Activated T-helper 1 cell treated with anti-CD3 and anti-CD28 coated beads, Interleukin-12 subunit alpha, Interleukin-12 subunit beta, Interleukin-2, Interleukin-4 antibody, amounts not matched to agents 30 ng/mL and 10 ng/mL and 1 ng/mL, durations not matched to agents 14 hours and 24 hours and 36 hours (primary cell): Measurements from ENCODE around the gene SENP8. TPM values are rescaled to one million over a fixed set of nuclear protein-coding genes. Genes with fewer than 3 reads are reported as not detected.

ENCODE experiments used
- DNase-seq: peaks from one replicate; pipeline ENCODE4 v3.0.0; 2021; ENCODE audit warnings: low spot score
- H3K27ac Mint-ChIP-seq: one replicate; pipeline ENCODE4 v1.8.0; 2021; ENCODE audit warnings: mild to moderate bottlenecking, mixed read lengths
- H3K27me3 Mint-ChIP-seq: one replicate; pipeline ENCODE4 v1.8.0; 2022; ENCODE audit warnings: mild to moderate bottlenecking, moderate library complexity, mixed read lengths; ENCODE audit not compliant: insufficient read depth
- H3K36me3 Mint-ChIP-seq: one replicate; pipeline ENCODE4 v1.8.0; 2021; ENCODE audit warnings: low read depth, mixed read lengths
- H3K4me1 Mint-ChIP-seq: one replicate; pipeline ENCODE4 v1.8.0; 2021; ENCODE audit warnings: low read depth, mixed read lengths
- H3K4me3 Mint-ChIP-seq: one replicate; pipeline ENCODE4 v1.8.0; 2021; ENCODE audit warnings: mild to moderate bottlenecking, moderate library complexity, mixed read lengths
- H3K9me3 Mint-ChIP-seq: one replicate; pipeline ENCODE4 v1.8.0; 2021; ENCODE audit warnings: mixed read lengths
- intact Hi-C: fragments of 100-400 bp; cut with micrococcal nuclease; formaldehyde crosslinking; loops from one replicate; pipeline ENCODE4 v1.15.1; 2024
- total RNA-seq: library from RNA; stranded (reverse); gene quantifications from 2 replicates; pipeline ENCODE4 v1.2.3, GENCODE V29; 2022

Gene SENP8
- total RNA-seq, 1 donor from 2014 or later = 1.5 TPM

GRCh38 chr15:72176743-72177142, 58.5 kb downstream of the SENP8 start:
- intact Hi-C loops = no loop called here
- no peak overlapping the region for H3K27ac Mint-ChIP-seq
- no peaks in the 10 kb centered on the region for H3K36me3 Mint-ChIP-seq
- H3K27me3 Mint-ChIP-seq = peaks cover 20% of the 10 kb centered on the region
- no peak overlapping the region for H3K4me3 Mint-ChIP-seq
- no peak for DNase-seq
- H3K9me3 Mint-ChIP-seq = no peaks in the 10 kb centered on the region
- no peaks in the 10 kb centered on the region for H3K4me1 Mint-ChIP-seq

GRCh38 chr15:72178976-72179585, 60.9 kb downstream of the SENP8 start:
- no peaks in the 10 kb centered on the region for H3K4me1 Mint-ChIP-seq
- H3K9me3 Mint-ChIP-seq = no peaks in the 10 kb centered on the region
- no peak overlapping the region for H3K4me3 Mint-ChIP-seq

GRCh38 chr15:72179950-72180581, 61.9 kb downstream of the SENP8 start:
- Mint-ChIP-seq H3K4me3 (no peak overlapping the region), H3K9me3 (no peaks in the 10 kb centered on the region), H3K27ac (no peak overlapping the region), H3K27me3 (peaks cover 32% of the 10 kb centered on the region), H3K4me1 (no peaks in the 10 kb centered on the region), H3K36me3 (no peaks in the 10 kb centered on the region)
- intact Hi-C loops = no loop called here
- DNase-seq = no peak

More at GRCh38 chr15:72178976-72179585, 60.9 kb downstream of the SENP8 start:
- DNase-seq = no peak
- no peak overlapping the region for H3K27ac Mint-ChIP-seq
- no peaks in the 10 kb centered on the region for H3K36me3 Mint-ChIP-seq
- intact Hi-C loops = no loop called here
- peaks cover 34% of the 10 kb centered on the region for H3K27me3 Mint-ChIP-seq

- Mint-ChIP-seq H3K27me3 (peaks cover 33% of the 10 kb centered on the region), H3K27ac (no peak overlapping the region), H3K36me3 (no peaks in the 10 kb centered on the region), H3K4me1 (no peaks in the 10 kb centered on the region), H3K9me3 (no peaks in the 10 kb centered on the region), H3K4me3 (no peak overlapping the region)
- DNase-seq = no peak
- intact Hi-C loops = no loop called here
Measured at GRCh38 chr15:72180761-72181324, 62.6 kb downstream of the SENP8 start.

GRCh38 chr15:72182244-72182643, 64.0 kb downstream of the SENP8 start:
- H3K36me3 Mint-ChIP-seq = no peaks in the 10 kb centered on the region
- no peak for DNase-seq
- H3K4me1 Mint-ChIP-seq = no peaks in the 10 kb centered on the region
- H3K27ac Mint-ChIP-seq = no peak overlapping the region
- no peaks in the 10 kb centered on the region for H3K9me3 Mint-ChIP-seq
- H3K27me3 Mint-ChIP-seq = peaks cover 38% of the 10 kb centered on the region
- H3K4me3 Mint-ChIP-seq = no peak overlapping the region
- intact Hi-C loops = no loop called here

GRCh38 chr15:72182673-72183072, 64.5 kb downstream of the SENP8 start:
- Mint-ChIP-seq H3K36me3 (no peaks in the 10 kb centered on the region), H3K4me3 (no peak overlapping the region), H3K27me3 (peaks cover 42% of the 10 kb centered on the region), H3K27ac (no peak overlapping the region), H3K4me1 (no peaks in the 10 kb centered on the region), H3K9me3 (no peaks in the 10 kb centered on the region)
- DNase-seq = no peak
- intact Hi-C loops = no loop called here

GRCh38 chr15:72183781-72184164, 65.6 kb downstream of the SENP8 start:
- H3K4me3 Mint-ChIP-seq = no peak overlapping the region
- intact Hi-C loops = no loop called here
- H3K9me3 Mint-ChIP-seq = no peaks in the 10 kb centered on the region
- no peaks in the 10 kb centered on the region for H3K36me3 Mint-ChIP-seq
- no peaks in the 10 kb centered on the region for H3K4me1 Mint-ChIP-seq
- H3K27ac Mint-ChIP-seq = no peak overlapping the region
- no peak for DNase-seq
- H3K27me3 Mint-ChIP-seq = peaks cover 48% of the 10 kb centered on the region

GRCh38 chr15:72184165-72184811, 66.1 kb downstream of the SENP8 start:
- Mint-ChIP-seq H3K36me3 (no peaks in the 10 kb centered on the region), H3K4me1 (no peaks in the 10 kb centered on the region), H3K4me3 (no peak overlapping the region), H3K27me3 (peaks cover 48% of the 10 kb centered on the region), H3K27ac (no peak overlapping the region), H3K9me3 (no peaks in the 10 kb centered on the region)
- DNase-seq = no peak
- intact Hi-C loops = no loop called here

GRCh38 chr15:72189250-72189902, 71.2 kb downstream of the SENP8 start:
- Mint-ChIP-seq H3K4me1 (no peaks in the 10 kb centered on the region), H3K9me3 (no peaks in the 10 kb centered on the region), H3K27ac (no peak overlapping the region), H3K27me3 (peaks cover 55% of the 10 kb centered on the region), H3K4me3 (no peak overlapping the region), H3K36me3 (no peaks in the 10 kb centered on the region)
- intact Hi-C loops = no loop called here
- no peak for DNase-seq

GRCh38 chr15:72192416-72192815, 74.2 kb downstream of the SENP8 start:
- Mint-ChIP-seq H3K27ac (no peak overlapping the region), H3K36me3 (no peaks in the 10 kb centered on the region), H3K9me3 (no peaks in the 10 kb centered on the region), H3K4me1 (no peaks in the 10 kb centered on the region), H3K27me3 (peaks cover 37% of the 10 kb centered on the region), H3K4me3 (no peak overlapping the region)
- intact Hi-C loops = no loop called here
- DNase-seq = no peak

Other genes starting within 250 kb of the SENP8 start
- gene MYO9A, start 253 bp upstream of the SENP8 start, total RNA-seq = 15.2 and 16.4 TPM in 2 replicates
- 0.21 TPM in 1 of 2 replicates, not detected in the other for gene GRAMD2A, start 79.4 kb downstream of the SENP8 start, total RNA-seq
- gene PKM, start 112.8 kb downstream of the SENP8 start, total RNA-seq = 2,409 and 2,442 TPM in 2 replicates
- 79.3 and 87.1 TPM in 2 replicates for gene PARP6, start 154.2 kb downstream of the SENP8 start, total RNA-seq
- 0.26 and 0.27 TPM in 2 replicates for gene CELF6, start 201.8 kb downstream of the SENP8 start, total RNA-seq